ENCODE measurements around the gene H3-3A. TPM values are rescaled to one million over a fixed set of nuclear protein-coding genes. Genes with fewer than 3 reads are reported as not detected.

H3-3A gene
- total RNA-seq, 4 donors from 2014 or later, result 358 to 544 (median 443) TPM

DNA sequence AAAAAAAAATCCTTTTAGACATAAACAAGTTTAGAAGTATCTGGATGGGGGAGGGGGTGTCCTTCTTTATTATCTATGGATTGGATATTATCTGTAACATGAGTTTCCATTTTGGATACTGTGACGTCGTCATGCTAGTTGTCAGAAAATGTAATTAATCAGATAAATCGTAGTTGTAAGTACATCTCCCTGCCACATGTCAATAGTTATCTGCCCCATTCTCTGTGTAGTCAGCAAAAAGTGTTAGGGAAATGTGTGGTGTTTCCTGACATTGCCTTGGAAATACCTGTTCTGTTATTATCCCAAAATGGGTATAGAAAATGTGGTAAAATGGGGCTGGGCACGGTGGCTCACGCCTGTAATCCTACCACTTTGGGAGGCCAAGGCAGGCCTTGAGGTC is 38.8 kb upstream of the H3-3A start:
- WGBS, 2 donors, result 86 to 91% methylated on average over 5 of the region's 5 CpGs
- no peak overlapping the region for H3K4me3 ChIP-seq
- no peak for TF ChIP-seq POLR2A (IDR thresholded peaks at IDR 0.05)
- TF ChIP-seq, protein P1, sequence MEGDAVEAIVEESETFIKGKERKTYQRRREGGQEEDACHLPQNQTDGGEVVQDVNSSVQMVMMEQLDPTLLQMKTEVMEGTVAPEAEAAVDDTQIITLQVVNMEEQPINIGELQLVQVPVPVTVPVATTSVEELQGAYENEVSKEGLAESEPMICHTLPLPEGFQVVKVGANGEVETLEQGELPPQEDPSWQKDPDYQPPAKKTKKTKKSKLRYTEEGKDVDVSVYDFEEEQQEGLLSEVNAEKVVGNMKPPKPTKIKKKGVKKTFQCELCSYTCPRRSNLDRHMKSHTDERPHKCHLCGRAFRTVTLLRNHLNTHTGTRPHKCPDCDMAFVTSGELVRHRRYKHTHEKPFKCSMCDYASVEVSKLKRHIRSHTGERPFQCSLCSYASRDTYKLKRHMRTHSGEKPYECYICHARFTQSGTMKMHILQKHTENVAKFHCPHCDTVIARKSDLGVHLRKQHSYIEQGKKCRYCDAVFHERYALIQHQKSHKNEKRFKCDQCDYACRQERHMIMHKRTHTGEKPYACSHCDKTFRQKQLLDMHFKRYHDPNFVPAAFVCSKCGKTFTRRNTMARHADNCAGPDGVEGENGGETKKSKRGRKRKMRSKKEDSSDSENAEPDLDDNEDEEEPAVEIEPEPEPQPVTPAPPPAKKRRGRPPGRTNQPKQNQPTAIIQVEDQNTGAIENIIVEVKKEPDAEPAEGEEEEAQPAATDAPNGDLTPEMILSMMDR (IDR thresholded peaks at IDR 0.05), result no peak
- H3K9me3 ChIP-seq, result no peaks in the 10 kb centered on the region
- DNase-seq, result no peak
- no peak overlapping the region for H3K27ac ChIP-seq
- no peaks in the 10 kb centered on the region for H3K27me3 ChIP-seq
- H3K4me1 ChIP-seq, result peaks cover 0 to 42% (median 13%) of the 10 kb centered on the region in 3 donors
- intact Hi-C loops (cut with DNase I), result no loop called here
- H3K36me3 ChIP-seq, result no peaks in the 10 kb centered on the region

DNA sequence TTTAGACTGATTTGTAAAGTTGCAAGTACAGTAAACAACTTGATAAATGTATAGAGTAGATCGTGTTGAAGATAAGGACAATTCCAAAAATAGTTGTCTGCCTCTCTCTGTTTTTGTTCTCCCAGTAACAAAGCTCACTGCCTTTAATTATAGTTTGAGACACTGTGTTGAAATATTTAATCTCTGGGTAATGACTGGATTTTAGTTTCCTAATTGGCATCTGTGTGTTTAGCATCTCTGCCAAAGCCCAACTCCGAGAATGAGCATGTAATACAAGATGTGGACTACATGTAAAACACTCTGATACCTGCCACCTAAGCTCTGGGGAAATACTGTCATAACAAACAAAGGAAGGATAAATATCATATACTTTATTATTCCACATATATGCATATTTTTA is 35.7 kb upstream of the H3-3A start:
- H3K4me3 ChIP-seq, result no peak overlapping the region
- H3K27ac ChIP-seq, result peak overlapping the region in 2 of 4 donors; percentile 70 to 78
- no peaks in the 10 kb centered on the region for H3K36me3 ChIP-seq
- H3K4me1 ChIP-seq, result peaks cover 0 to 26% (median 4%) of the 10 kb centered on the region in 3 donors
- intact Hi-C loops (cut with DNase I), result no loop called here
- 38 to 41% methylated on average over 2 of the region's 2 CpGs for WGBS, 2 donors
- H3K9me3 ChIP-seq, result no peaks in the 10 kb centered on the region
- no peak for DNase-seq
- no peak for TF ChIP-seq POLR2A (IDR thresholded peaks at IDR 0.05)
- TF ChIP-seq, protein P1 (IDR thresholded peaks at IDR 0.05), result no peak
- no peaks in the 10 kb centered on the region for H3K27me3 ChIP-seq

DNA sequence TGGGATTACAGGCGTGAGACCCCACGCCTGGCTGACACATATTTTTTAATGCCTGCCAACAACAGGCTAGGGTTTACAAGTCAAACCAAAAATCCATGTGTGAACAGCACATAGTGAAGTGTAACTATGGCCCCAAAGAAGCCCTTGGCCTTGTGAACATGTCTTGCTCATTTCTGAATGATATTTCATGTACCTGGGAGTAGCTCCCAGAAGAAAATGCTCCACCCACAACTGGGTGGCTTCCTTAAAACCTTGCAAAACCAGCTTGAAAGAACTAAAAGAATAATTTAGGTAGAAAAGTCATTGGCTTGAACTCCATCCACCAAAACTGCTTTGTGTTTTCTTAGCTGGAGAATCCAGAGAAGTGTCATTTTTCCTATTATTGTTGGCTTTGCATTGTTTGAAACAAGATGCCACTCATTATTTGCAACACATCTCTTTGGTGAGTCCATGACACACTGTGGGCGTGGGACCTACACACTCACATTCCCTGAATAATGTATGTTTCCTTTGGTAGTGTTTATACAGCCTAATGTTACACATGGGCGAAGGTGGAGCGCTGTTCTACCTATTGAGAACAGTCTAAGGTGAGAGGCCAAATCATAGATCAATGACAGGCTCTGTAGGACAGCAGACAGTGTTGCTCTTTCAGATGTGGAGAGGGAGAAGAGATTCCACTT is 34.8 kb upstream of the H3-3A start:
- TF ChIP-seq, protein P1 (IDR thresholded peaks at IDR 0.05), result no peak
- TF ChIP-seq POLR2A (IDR thresholded peaks at IDR 0.05), result no peak
- H3K4me1 ChIP-seq, result peaks cover 0 to 26% (median 4%) of the 10 kb centered on the region in 3 donors
- peak overlapping the region; percentile 52 to 78 (median 68) for H3K27ac ChIP-seq
- no peaks in the 10 kb centered on the region for H3K27me3 ChIP-seq
- DNase-seq, result no peak
- intact Hi-C loops (cut with DNase I), result no loop called here
- H3K36me3 ChIP-seq, result no peaks in the 10 kb centered on the region
- WGBS, 2 donors, result 38 to 65% methylated on average over 4 to 5 of the region's 5 CpGs
- no peak overlapping the region for H3K4me3 ChIP-seq
- H3K9me3 ChIP-seq, result no peaks in the 10 kb centered on the region

DNA sequence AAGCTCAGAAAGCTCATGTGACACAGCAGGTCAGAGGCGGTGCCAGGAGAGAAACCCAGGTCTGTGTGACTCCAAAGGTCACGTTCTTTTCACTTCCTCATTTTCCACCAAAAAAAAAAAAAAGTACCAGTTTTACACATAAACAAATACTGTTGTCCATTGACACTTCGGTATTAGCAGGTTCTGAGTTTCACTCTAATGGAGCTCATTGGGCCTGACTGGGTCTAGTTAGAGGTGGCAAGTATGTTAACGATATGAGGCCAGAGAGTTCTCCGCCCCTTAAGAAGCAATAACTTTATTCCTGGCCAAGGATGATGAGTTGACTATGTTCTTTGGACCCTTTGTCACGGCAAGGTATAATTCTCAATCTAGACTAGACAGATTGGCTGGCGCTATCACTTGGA is 33.4 kb upstream of the H3-3A start:
- 76 to 88% methylated on average over 7 of the region's 7 CpGs for WGBS, 2 donors
- TF ChIP-seq, protein P1 (IDR thresholded peaks at IDR 0.05), result no peak
- no peak for TF ChIP-seq POLR2A (IDR thresholded peaks at IDR 0.05)
- no peaks in the 10 kb centered on the region for H3K27me3 ChIP-seq
- H3K27ac ChIP-seq, result peak overlapping the region in 1 of 4 donors; percentile 78
- no peak for DNase-seq
- intact Hi-C loops (cut with DNase I), result no loop called here
- H3K4me3 ChIP-seq, result no peak overlapping the region
- H3K4me1 ChIP-seq, result peaks cover 0 to 32% (median 4%) of the 10 kb centered on the region in 3 donors
- no peaks in the 10 kb centered on the region for H3K9me3 ChIP-seq
- no peaks in the 10 kb centered on the region for H3K36me3 ChIP-seq

DNA sequence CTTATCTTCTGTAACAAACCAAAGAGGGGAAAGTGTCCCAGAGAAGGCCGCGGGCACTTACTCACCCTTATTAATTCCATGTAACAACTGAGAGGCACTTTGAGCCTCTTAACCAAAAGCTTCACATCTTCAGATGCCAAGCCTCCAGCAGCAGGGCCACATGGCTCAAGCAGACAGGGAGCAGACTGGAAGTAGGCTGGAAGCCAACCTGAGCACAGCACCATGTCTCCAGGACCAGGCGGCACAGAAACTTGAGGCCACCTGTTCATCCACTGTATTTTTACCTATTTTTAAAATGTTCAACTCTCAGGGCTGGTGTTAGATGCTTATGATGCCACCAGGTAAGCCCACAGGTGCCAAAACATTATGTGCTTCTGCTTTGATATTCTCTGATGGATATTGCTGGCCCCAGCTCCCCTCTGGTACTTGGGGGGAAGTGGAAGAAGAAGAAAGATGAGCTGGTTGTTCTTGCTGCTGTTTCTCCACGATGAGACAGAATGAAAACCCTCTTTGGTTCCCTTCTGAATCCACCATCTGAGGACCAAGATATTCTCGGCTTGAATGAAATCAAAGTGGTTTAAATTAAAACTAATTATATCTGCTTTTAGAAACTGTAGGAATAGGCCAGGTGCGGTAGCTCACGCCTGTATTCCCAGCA is 32.8 kb upstream of the H3-3A start:
- WGBS, 2 donors, result 88 to 89% methylated on average over 7 of the region's 7 CpGs
- no peak overlapping the region for H3K27ac ChIP-seq
- no peak for TF ChIP-seq POLR2A (IDR thresholded peaks at IDR 0.05)
- TF ChIP-seq, protein P1 (IDR thresholded peaks at IDR 0.05), result no peak
- peaks cover 0 to 38% (median 4%) of the 10 kb centered on the region in 3 donors for H3K4me1 ChIP-seq
- no peaks in the 10 kb centered on the region for H3K9me3 ChIP-seq
- intact Hi-C loops (cut with DNase I), result no loop called here
- no peak for DNase-seq
- no peaks in the 10 kb centered on the region for H3K36me3 ChIP-seq
- no peaks in the 10 kb centered on the region for H3K27me3 ChIP-seq
- no peak overlapping the region for H3K4me3 ChIP-seq
